Thyroid gland (tissue), 4 donors: Measurements from ENCODE around the gene PIGR.

Experiments used
- POLR2A ChIP-seq, 2 donors: fragments of 450-650 bp; IDR thresholded peaks; one replicate each; pipeline ENCODE4 v1.6.1; 2017; ENCODE audit warnings: antibody characterized with exemption in 2 of 2, mild to moderate bottlenecking in 2 of 2, moderate library complexity in 1 of 2
- TF ChIP-seq, protein P1 (sequence below), 6 experiments: fragments of 200-600 bp in 3 of 6; fragments of 450-650 bp in 3 of 6; sonication (generic) in 3 of 6; IDR thresholded peaks; one replicate each; pipeline ENCODE4 v1.5.1; 2016 to 2019; ENCODE audit warnings: antibody characterized with exemption in 6 of 6, mild to moderate bottlenecking in 2 of 6, inconsistent platforms in 1 of 6, moderate library complexity in 1 of 6

DNA sequence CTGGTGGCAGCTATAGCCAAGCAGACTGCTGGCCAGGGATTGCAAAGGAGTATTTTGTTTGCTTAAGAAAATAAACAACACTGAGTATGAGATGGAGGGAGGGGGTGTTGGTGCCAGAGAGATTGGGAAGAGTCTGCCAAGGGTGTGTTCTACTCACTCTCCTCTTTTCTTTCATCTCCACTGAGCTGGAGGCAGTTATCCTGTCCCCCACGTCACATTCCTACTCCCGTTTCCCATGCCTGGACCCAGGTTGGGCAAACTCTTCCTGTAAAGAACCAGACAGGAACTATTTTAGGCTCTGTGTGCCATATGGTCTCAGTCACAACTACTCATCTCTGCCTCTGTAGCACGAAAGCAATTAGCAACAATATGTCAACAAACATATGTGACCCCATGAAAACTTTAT lies 50.4 kb downstream of the PIGR start:
- TF ChIP-seq, protein P1, sequence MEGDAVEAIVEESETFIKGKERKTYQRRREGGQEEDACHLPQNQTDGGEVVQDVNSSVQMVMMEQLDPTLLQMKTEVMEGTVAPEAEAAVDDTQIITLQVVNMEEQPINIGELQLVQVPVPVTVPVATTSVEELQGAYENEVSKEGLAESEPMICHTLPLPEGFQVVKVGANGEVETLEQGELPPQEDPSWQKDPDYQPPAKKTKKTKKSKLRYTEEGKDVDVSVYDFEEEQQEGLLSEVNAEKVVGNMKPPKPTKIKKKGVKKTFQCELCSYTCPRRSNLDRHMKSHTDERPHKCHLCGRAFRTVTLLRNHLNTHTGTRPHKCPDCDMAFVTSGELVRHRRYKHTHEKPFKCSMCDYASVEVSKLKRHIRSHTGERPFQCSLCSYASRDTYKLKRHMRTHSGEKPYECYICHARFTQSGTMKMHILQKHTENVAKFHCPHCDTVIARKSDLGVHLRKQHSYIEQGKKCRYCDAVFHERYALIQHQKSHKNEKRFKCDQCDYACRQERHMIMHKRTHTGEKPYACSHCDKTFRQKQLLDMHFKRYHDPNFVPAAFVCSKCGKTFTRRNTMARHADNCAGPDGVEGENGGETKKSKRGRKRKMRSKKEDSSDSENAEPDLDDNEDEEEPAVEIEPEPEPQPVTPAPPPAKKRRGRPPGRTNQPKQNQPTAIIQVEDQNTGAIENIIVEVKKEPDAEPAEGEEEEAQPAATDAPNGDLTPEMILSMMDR (IDR thresholded peaks at IDR 0.05), result no peak
- TF ChIP-seq POLR2A (IDR thresholded peaks at IDR 0.05), result no peak
